ENCODE measurements around the gene MARK3. TPM values are rescaled to one million over a fixed set of nuclear protein-coding genes. Genes with fewer than 3 reads are reported as not detected.
A peak's percentile ranks its signal among the peaks of the same experiment; 100 is the strongest.
"Not testable (repeated sequence)": the region's sequence is repeated elsewhere in the genome, so short reads cannot be mapped to it uniquely, and the experiment has no call there.

Gene MARK3
- total RNA-seq, 1 experiment from 2014 or later: 35.8 TPM

DNA sequence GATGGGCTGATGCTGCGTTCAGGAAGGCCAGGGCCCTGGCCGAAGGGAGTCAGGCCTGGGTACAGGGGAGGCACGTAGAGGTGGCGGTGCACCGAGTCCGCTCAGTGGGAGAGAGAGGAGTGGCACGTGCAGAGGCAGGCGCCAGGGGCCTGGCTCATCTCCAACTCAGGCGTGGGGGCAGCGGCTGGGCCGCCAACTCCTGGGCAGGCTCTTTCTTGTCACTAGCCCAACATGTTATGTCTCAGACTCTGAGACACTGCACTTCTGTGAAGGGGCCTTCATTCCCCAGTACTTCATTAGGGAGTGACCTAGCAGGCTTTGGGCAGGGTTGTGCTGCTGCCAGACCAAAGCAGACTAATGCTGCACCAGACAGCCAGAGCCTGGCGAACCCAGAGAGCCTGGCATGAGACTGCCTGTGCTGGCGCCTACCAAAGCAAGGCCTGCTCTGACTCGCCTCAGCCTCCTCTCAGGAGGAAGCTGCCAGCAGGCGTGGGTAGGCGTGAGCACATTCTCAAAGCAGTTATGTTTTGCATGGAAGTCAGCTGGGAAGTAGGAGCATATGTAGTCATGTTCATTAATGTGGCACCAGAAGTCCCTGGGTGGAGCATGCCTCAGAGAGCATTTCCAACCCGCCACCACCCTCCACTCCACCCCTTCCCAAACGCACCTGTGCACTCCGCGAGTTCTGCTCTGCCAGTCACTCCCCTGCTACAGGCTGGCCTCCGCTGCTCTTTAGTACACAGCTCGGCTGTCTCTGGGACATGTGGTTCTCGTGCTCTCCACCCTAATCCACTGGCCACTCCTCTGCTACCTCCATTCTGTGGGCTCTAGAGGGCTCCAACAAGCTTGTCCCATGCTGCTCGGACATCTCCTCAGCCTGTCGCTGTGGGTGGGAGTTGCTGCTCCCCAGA, 127.7 kb downstream of the MARK3 start:
- DNase-seq (ENCODE audit: low spot score): no peak

DNA sequence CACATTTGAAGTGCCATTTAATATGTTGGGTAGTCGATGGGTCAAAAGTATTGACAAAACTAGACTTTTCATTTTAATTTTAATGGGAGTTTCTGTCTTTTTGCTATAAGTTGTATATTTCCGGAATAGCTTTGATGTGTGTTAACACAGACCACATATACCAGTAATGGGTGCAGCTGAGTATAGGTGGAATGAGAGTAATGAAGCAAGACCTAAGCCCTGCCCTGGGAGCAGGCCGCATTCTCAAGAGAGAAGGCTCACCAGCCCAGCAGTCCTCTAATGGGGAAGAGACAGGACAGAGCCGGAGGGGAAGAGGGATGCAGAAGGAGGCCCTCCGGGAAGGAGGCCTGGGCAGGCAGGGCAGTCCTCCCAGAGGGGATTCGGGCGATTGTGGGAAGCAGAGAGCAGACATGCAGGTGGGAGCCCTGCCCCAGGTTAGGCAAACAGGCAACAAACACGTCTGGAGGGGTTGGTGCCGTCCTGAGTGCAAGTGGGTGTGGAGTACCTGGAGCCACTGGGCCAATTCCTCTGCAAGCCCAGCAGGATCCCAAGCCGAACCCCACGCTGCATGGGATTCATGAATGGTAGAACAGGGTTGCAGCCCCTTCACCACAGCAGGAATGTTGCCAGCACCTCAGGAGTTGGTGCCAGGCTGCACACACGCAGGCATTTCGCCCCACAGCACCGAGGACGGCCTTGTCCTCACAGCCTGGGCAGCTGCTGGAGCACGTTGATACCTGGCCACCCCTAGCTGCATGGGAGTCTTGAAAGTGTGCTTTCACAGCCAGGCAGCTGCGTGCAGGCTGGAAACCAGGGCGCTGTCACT, 129.6 kb downstream of the MARK3 start:
- no peak for DNase-seq (ENCODE audit: low spot score)

DNA sequence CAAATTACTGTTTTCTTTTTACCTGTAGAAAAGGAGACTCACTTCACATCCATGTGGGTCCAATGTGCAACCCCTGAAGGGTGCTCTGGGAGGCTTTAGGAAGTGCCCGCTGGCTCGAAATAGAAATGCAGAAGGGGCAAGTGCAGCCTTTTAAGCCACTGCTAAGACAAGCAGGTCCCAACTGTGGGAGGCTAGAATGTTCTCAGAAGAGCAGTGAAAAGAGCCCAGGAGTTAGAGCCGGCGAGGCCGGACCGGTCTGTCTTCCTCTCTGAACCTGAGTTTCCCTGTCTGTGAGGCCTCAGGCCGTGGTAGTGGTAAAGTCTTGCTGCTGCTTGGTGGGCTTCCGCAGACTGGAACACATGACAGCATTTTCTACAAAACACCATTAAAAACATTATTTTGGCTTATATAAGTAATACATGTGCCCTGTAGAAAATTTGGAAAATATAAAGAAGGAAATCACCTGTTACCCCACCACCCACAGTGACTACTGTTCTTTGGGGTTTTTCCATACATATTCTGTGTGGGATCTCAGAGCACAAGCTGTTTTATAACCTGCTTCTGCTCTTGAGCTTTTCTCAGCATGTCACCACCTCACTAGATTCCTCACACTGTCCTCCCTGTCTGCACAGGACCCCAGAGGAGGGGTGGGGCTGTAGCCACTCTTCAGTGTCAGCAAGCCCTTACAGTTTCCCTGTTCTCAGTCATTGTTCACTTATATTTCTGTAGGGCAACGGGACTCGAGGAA, 131.4 kb downstream of the MARK3 start:
- DNase-seq (ENCODE audit: low spot score): no peak

DNA sequence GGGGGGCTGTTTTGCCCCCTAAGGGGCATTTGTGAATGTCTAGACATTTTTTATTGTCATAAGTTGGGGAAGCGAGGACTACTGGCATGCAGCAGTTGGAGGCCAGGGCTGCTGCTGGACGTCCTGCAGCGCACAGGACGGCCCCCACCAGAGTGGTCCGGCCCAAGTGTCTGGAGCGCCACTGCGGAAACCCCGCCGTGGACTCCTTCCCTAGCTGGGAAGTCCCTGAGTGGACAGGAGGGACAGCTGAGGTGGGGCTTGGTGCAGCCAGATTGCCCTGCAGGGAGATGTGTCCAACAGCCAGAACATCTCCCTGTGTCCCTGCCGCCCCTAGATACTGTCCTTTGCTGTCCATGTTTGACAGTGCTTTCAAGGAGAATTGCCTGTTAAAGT, 132.0 kb downstream of the MARK3 start:
- DNase-seq (ENCODE audit: low spot score): no peak

DNA sequence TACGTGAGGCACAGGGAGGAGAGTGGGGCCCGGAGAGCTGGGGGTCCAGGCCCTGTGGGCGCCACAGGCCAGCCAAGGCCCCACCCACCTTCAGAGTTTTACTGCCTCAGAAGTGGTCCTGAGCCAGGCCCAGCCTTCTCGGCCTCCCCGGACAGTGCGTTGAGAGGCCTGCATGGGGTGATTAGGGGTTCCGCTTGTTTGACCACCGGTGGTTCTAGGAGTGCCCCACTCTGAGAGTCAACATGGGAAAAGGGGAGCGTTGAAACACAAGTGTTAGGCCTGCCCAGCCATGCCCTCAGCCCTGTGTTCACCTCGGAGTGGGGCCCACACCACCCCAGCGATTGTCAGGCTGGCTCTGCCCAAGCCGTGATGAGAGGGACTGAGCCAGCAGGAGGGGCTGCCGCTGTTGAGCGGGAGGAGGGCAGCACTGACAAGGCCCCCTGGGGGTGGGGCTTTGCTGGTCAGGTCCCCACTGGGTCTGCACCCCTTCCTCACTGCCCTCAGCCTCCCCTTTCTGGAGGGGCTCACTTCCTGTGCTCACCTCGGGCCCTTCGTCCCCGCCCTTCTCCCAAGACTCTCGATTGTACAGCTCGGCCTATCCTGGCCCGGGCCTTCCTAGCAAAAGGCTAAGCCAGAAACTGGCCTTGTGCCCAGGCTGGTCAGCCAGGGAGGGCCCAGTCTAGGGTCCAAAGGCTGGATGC, 132.7 kb downstream of the MARK3 start:
- no peak for DNase-seq (ENCODE audit: low spot score)

DNA sequence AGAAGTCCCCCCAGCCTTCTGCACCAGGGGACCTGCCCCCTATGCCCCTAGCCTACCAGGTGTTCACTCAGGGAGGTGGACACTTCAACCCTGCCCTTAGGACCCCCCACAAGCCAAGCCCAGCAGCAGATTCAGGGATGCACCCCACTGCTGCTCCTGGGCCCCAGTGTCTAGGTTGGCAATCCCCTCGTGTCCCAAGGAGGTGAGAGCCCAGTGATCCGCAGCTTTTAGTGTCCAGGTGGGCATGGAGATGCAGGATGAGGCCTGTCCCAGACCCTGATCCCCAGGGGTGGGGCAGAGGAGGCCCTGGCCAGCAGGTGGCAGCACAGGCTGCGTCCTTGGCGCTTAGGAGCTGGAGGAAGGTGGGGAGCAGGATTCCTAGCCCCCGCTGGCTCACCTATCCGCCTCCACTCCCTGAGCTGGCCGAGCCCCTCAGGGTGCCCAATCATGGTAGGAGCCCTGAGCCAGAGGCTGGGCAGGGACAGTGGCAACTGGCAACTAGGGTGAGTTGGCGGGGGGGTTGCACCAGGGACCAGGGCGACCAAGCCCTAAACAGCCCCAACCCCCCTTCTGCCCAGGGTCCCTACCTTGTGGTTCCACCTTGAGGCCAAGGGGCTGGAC, 133.3 kb downstream of the MARK3 start:
- DNase-seq (ENCODE audit: low spot score): peak; percentile 42

DNA sequence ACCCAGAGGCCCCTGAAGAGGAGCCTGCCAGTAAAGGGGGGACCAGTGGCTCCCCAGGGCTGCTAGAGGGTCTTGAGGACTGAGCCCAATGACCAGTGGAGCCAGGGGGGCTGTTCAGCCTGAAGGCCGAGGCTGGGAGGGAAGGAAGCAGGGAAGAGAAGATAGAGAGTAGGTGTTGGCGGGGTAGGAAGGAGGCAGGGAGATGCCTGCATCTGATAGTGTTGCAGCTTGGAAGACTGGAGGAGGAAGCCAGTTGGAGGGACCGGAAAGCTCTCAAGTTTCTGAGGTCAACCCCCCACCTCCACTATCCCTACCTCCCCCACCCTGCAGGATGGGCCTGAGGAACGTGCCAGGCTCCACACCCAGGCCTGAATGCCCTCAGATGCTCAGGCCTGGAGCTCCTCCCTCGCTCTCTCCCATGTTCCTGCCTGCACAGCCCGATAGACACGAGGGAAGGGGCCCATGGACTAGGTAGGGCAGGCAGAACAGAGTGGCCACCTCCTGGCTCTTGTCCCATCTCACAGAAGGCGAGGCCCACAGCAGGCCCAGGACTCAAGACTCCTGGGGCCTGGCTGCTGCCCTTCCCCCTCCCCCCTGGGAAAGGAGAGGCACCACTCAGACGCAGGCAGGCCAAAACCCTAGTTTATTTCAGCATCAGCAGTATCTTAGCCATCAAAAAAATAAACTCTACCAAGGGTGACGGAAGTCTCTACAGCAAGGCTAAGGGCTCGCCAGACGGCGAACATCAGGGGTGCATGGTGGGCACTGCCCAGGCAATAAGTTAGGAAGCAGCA, 134.0 kb downstream of the MARK3 start:
- no peak for DNase-seq (ENCODE audit: low spot score)

DNA sequence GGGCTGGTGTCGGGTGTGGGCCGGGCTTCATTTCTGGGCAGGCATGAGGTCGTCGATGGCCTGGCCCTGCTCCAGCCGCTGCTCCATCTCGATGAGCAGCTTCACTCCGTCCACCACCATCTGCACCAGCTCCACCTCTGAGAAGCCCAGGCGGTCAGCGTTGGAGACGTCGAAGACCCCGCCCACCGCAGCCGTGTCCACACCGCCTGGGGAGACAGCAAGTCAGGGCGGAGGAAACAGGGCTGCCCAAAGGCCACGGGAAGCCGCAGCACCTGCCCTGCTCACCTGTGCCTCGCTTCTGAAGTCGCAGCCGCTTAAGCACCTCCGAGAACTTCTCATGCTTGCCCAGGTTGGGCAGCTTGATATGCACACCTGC, 134.6 kb downstream of the MARK3 start:
- DNase-seq (ENCODE audit: low spot score): no peak

DNA sequence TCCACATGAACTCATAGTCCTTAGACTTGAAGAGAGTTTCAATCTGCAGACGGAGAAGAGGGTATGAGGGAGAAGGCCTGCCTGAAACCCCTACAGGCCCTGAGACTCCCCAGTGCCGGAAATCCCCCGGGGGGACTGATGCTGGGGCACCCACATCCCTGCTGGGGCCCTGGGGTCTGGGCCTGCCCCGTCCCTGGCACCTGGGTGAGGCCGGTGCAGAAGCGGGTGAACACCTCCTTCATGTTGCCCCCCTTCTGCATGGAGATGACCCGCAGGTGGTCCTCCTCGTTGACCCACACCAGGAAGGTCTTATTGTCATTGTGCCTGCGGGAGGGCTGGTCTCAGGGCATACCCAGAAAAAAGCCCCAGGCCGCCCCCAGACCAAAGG, 135.0 kb downstream of the MARK3 start:
- no peak for DNase-seq (ENCODE audit: low spot score)

DNA sequence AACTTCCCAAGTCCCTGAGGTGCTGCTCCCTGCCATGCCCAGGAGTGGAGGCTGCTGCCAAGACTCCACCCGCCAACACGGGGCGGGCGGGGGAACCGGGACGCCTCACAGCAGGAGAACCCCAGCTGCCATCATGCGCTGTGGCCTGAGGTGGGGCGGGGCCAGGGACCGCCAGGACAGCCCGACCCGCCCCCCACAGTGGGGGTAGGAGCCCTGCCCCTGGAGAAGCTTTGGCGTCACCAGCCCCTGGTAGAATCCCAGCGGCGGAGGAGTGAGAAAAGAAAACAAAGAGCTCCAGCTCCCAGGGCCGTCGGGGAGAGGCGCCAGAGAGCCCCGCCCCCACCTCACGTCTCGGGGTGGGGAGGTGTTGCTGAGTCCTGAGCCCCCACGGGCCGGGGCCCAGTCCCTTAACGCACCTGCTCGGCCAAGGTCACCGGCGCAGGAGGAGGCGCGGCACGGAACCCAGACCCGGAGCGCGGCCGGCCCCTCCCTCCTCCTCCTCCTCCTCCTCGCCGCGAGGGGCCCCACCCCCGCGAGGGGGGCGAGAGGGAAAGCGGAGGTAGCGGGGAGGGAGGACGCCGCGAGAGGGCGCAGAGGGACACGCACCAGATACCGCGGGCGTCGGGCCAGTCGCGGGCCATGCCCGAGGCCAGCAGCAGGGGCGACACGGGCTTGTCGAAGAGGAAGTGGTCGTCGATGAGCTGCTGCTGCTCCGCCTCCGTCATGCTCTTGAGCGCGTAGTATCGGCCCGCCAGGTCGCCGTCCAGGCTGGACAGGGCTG, 135.6 kb downstream of the MARK3 start:
- peak; percentile 85 for DNase-seq (ENCODE audit: low spot score)

DNA sequence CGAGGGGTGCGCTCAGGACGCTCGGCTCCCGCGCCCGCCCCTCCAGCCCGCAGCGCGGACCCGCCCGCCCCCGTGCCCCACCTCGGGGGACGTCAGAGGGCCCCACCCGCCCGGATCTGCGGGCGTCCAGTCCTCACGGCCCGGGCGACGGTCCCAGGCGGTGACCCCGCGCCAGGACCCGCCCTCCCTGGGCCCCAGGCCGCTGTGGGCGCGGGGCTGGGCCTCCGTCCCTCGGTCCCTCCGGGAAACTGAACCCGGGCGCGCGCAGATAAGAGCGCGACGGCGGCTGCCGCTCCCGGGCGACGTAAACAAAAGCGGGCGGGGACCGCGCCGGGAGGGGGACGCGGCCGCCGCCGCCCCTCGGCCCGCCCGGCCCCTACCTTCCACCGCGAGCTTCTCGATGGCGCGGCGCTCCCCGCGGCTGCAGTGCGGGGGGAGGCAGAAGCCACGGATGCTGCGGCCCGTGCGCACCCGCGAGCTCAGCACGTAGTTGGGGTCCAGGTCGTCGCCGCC, 136.3 kb downstream of the MARK3 start:
- DNase-seq (ENCODE audit: low spot score): no peak

DNA sequence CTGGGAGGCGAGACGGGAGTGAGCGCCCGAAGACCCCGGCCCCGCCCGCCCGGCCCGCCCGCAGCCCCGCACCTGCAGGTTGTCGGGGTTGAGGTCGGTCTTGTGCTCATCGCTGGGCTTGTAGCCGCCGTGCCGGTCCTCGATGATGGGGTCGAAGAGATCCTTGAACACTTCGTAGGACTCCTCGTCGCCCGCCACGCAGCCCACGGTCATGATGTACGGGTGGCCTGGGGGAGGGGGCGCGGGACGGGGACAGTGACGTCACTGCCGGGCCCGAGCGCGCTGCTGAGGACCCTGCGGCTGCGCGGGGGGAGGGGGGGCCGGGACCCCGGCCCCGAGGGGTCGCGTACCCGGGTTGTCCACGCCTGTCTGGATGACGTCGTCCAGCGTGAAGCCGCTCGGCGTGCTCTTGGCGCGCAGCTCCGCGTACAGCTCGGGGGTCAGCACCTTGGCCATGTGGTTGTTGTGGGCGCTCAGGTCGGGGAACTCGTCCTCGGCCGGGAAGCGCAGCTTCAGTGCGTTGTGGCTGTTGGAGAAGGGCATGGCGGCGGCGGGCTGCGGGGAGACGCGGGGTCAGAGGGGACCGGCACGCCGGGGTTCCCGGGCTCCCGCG, 136.8 kb downstream of the MARK3 start:
- DNase-seq (ENCODE audit: low spot score): no peak

DNA sequence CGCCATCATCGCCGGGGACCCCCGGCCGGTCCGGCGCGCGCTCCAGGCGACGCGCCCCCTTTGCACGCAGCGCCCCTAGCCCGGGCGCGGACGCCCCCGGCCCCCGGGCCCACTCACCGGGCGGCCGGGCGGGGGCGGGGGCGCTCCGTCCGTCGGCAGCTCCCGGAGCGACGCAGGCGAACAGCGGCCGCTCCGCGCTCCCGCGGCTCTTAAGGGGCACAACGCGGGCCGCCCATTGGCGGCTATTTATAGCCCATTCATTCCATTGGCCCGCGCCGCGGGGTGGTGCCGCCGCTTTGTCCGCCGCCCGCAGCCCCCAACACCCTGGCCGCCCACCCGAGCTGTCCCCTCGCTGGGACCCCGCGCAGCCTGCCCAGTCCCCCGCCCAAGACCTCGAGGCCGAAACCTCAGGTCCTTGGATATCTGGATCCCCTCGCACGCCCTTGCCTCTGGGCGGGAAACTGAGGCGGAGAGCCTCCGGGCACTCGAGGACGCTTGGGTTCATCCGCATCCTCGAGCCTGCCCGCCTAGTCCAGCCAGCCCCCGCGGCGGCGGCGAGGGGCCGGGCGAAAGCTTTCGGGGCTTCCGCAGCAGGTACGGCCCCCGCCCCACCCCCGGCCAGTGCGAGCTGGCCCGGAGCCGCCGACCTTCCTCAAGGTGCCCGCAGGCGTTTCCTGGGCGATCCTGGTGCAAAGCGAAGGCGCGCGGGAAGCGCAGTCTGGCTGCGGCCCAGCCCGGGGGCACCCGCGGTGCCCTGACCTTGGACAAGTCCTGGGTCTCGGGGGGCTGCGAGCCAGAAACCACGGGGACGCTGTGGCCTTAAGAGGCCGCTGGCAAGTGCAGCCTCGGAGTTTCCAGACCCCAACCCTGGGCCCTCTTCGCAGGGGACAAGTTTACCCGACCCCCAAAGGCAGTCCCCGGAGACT, 137.7 kb downstream of the MARK3 start, which contains the start of gene CKB:
TSS of gene CKB (minus strand) at position 182 of the 926 bp plus-strand sequence. CDS start 337 bp downstream, outside the sequence.
- DNase-seq (ENCODE audit: low spot score): no peak

DNA sequence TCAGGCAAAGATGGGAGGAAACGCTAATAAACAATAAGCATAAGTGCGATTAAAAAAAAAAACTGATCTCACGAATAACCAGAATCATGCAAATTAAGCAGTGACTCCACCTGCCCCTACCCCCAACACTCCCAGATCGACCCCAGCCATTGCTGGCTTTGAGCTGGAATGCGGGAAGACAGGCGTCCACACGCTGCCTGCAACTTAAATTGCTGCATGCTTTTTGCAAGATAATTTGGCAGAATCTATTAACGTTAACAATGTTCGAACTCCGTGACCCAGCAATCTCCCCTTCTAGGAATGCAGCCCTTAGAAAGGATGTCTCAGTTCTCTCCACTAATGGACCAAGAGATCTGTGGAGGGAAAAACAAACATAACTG, 138.3 kb downstream of the MARK3 start:
- no peak for DNase-seq (ENCODE audit: low spot score)

DNA sequence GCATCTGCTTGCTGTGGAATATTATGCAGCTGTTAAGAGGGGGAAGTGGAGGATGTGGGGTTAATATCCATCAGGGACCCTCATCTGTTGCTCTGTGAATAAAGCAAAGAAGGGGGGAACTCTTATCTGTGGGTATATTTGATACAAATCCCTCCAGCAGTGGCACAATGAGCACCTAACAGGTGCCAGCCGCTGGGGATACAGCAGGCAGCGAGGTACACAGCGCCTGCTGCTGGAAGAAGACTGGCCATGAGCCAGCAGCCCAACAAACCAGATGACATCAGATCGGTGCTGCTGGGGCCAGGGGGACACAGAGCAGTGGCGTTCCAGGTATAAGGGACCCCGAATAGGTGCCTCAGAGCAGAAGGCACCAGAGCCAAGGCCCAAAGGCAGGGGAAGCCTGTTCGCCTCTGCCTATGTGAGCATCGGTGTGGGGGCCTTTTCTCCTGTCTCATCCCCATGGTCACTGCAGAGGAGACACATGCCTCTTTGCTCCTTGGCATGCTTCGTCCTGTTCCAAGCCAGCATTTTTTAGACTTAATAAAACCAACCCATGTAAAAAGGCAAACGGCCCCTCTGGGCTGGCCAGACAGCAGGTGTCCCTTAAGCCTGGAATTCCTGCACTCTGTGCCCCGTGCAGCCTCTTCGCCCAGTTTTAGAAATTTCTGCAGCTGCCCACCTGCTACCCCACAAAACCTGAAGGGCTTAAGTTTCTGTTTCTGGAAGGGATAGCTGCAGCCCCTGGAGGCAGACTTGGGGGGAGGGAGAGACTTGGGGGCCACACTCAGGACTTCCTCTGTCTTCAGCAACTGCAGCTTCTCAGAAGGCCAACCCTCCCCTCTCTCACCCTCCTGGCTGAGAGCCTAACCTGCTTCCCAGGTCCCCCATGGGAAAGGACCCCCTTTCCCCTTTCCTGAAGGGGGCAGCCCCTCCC, 139.1 kb downstream of the MARK3 start:
- DNase-seq (ENCODE audit: low spot score): no peak

DNA sequence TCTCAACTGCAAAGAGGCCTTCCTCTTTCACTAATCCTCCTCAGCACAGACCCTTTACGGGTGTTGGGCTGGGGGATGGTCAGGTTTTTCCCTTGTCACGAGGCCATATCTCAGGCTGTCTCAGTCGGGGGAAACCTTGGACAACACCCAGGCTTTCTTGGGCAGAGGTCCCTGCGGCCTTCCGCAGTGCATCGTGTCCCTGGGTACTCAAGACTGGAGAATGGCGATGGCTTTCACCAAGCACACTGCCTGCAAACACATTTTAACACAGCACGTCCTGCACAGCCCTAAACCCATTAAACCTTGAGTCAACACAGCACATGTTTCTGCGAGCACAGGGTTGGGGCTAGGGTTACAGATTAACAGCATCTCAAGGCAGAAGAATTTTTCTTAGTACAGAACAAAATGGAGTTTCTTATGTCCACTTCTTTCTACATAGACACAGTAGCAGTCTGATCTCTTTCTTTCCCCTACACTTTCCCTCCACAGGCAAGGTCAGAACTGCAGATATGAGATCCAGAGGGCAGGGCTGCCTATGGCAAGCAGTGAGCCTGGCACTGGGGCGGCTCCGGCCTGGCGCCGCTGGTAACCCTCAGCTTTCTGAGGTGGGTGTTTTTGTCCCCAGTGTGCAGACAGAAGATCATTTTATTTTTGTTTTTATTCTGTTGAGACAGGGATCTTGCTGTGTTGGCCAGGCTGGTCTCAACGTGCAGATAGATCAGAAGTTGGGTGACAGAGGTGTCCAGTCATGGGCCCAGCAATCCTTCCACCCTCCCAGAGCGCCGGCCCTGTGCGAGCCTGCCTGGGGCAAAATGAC, 140.4 kb downstream of the MARK3 start:
- not testable (repeated sequence) for DNase-seq (ENCODE audit: low spot score)
